Measurements from ENCODE around the gene PFDN5. TPM values are rescaled to one million over a fixed set of nuclear protein-coding genes. Genes with fewer than 3 reads are reported as not detected.

Gene PFDN5
- total RNA-seq, 3 donors from 2014 or later (not counting 1 experiment from before 2014, with no cell fraction given) = 365 to 450 (median 439) TPM

DNA sequence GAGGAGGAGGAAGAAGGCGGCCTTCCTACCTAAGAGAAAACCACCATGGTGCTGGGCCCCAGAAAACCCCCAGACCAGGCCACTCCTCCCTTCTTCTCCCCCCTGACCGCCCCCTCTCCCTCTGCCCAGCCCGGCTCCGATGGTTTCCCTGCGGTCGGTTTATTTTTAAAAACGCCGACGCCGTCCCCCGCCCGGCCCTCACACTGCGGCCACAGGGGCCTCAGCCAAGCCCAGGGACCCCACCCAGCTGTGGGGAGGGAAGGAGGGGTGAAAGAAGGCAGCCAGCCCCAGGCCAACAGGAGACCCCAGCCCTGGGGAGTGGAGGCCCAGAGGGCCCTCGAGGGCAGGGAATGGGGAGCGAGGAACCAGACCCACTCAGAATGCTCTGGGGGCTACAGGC is 37.4 kb downstream of the PFDN5 start:
- DNase-seq = no peak
- H3K4me1 ChIP-seq (ENCODE audit: control insufficient read depth, insufficient read depth, low read length) = peaks cover 9% of the 10 kb centered on the region
- H3K27ac ChIP-seq (ENCODE audit: low read length) = no peak overlapping the region
- Mint-ChIP-seq H3K27ac (no peak overlapping the region), H3K36me3 (no peaks in the 10 kb centered on the region), H3K4me1 (peaks cover 9 to 14% of the 10 kb centered on the region in 2 donors), H3K4me3 (no peak overlapping the region), H3K27me3 (ENCODE audit: low read depth in 2 of 2) (peaks cover 24 to 34% of the 10 kb centered on the region in 2 donors), H3K9me3 (no peaks in the 10 kb centered on the region)
- peaks cover 6% of the 10 kb centered on the region for H3K27me3 ChIP-seq (ENCODE audit: control insufficient read depth, insufficient read depth, low read length)
- WGBS (ENCODE audit: insufficient coverage) = 75% methylated on average over 14 of the region's 15 CpGs
- no peaks in the 10 kb centered on the region for H3K36me3 ChIP-seq (ENCODE audit: control insufficient read depth, insufficient read depth, low read length)
- TF ChIP-seq, protein P1, sequence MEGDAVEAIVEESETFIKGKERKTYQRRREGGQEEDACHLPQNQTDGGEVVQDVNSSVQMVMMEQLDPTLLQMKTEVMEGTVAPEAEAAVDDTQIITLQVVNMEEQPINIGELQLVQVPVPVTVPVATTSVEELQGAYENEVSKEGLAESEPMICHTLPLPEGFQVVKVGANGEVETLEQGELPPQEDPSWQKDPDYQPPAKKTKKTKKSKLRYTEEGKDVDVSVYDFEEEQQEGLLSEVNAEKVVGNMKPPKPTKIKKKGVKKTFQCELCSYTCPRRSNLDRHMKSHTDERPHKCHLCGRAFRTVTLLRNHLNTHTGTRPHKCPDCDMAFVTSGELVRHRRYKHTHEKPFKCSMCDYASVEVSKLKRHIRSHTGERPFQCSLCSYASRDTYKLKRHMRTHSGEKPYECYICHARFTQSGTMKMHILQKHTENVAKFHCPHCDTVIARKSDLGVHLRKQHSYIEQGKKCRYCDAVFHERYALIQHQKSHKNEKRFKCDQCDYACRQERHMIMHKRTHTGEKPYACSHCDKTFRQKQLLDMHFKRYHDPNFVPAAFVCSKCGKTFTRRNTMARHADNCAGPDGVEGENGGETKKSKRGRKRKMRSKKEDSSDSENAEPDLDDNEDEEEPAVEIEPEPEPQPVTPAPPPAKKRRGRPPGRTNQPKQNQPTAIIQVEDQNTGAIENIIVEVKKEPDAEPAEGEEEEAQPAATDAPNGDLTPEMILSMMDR (IDR thresholded peaks at IDR 0.05) = no peak
- no peak overlapping the region for H3K4me3 ChIP-seq (ENCODE audit: low read length)
- intact Hi-C loops (cut with micrococcal nuclease) = no loop called here
- no peaks in the 10 kb centered on the region for H3K9me3 ChIP-seq (ENCODE audit: control insufficient read depth, insufficient read depth, low read length)
- no peak for ATAC-seq

DNA sequence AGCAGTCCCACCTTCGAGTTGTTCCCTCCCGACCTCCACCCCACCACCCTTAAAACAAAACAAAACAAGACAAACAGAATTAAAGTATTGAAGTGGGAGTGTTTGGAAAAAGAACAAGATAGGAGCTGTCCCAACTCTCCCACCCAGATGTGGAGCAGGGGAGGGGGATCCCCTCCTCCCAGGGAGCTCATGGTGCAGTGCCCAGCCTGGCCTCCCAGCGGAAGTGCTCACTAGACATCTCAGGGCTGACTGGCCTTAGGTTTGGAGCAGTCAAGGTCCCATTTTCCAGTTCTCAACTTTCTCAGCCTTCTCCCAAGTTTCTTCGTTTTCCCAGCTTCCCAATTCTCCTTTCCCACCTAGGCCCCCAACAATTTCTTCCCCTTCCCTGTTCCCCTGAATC is 37.9 kb downstream of the PFDN5 start:
- peaks cover 7% of the 10 kb centered on the region for H3K27me3 ChIP-seq (ENCODE audit: control insufficient read depth, insufficient read depth, low read length)
- H3K27ac Mint-ChIP-seq = no peak overlapping the region
- WGBS (ENCODE audit: insufficient coverage) = 84% methylated on average over 2 of the region's 4 CpGs

DNA sequence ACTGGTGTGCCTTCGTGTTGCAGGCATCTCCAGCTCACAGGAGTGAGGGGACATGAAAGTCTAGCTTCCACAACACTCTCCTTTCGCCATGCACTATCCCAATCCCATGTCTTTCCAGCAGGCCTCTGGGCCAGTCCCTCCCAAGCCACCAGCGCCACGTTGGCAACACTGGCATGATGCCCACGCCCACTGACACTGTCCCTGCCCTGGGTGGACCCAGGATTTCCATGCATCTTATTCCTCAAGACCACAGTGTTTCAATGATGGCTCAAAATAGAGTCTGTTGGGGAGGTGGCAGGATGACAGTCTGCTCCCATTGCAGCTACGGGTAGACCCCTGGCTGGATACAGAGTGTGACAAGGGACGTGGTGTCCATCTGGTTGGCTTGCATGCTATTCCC is 38.5 kb downstream of the PFDN5 start:
- ATAC-seq = no peak
- Histone ChIP-seq H3K36me3 (ENCODE audit: control insufficient read depth, insufficient read depth, low read length) (no peaks in the 10 kb centered on the region), H3K27ac (ENCODE audit: low read length) (no peak overlapping the region), H3K4me3 (ENCODE audit: low read length) (no peak overlapping the region), H3K4me1 (ENCODE audit: control insufficient read depth, insufficient read depth, low read length) (peaks cover 14% of the 10 kb centered on the region), H3K27me3 (ENCODE audit: control insufficient read depth, insufficient read depth, low read length) (peaks cover 11% of the 10 kb centered on the region), H3K9me3 (ENCODE audit: control insufficient read depth, insufficient read depth, low read length) (no peaks in the 10 kb centered on the region)
- DNase-seq = no peak
- Mint-ChIP-seq H3K4me1 (peaks cover 16 to 21% of the 10 kb centered on the region in 2 donors), H3K27ac (no peak overlapping the region), H3K36me3 (no peaks in the 10 kb centered on the region), H3K27me3 (ENCODE audit: low read depth in 2 of 2) (peaks cover 24 to 38% of the 10 kb centered on the region in 2 donors), H3K9me3 (no peaks in the 10 kb centered on the region), H3K4me3 (no peak overlapping the region)
- intact Hi-C loops (cut with micrococcal nuclease) = no loop called here
- TF ChIP-seq, protein P1 (IDR thresholded peaks at IDR 0.05) = no peak
- 72% methylated on average over 7 of the region's 7 CpGs for WGBS (ENCODE audit: insufficient coverage)

More for the DNA sequence above, 37.9 kb downstream of the PFDN5 start:
- Mint-ChIP-seq H3K27me3 (ENCODE audit: low read depth in 2 of 2) (peaks cover 24 to 37% of the 10 kb centered on the region in 2 donors), H3K9me3 (no peaks in the 10 kb centered on the region), H3K36me3 (no peaks in the 10 kb centered on the region), H3K4me3 (no peak overlapping the region), H3K4me1 (peaks cover 14 to 19% of the 10 kb centered on the region in 2 donors)
- no peaks in the 10 kb centered on the region for H3K9me3 ChIP-seq (ENCODE audit: control insufficient read depth, insufficient read depth, low read length)
- DNase-seq (no peak), ATAC-seq (no peak)
- intact Hi-C loops (cut with micrococcal nuclease) = no loop called here
- TF ChIP-seq, protein P1 (IDR thresholded peaks at IDR 0.05) = no peak
- no peak overlapping the region for H3K4me3 ChIP-seq (ENCODE audit: low read length)
- H3K4me1 ChIP-seq (ENCODE audit: control insufficient read depth, insufficient read depth, low read length) = peaks cover 14% of the 10 kb centered on the region
- no peaks in the 10 kb centered on the region for H3K36me3 ChIP-seq (ENCODE audit: control insufficient read depth, insufficient read depth, low read length)
- H3K27ac ChIP-seq (ENCODE audit: low read length) = no peak overlapping the region

DNA sequence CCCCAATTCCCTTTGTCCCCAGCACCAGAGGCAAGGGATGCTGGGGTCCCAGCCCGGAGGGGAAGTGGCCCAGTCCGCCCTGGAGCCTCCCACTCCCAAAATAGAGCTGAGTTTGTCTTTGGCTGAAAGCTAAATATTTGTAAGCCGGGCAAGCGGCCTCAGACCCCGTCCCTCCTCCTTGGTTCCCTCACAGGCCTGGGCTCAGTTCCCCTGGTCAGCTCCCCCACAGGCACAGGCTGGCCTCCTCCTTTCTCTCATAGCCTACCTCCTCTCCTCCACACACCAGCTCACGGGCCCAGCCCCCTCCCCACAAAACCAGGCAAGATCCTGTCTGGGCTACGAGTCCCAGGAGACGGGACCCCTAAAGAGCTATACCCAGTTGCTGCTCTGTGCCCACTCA is 39.5 kb downstream of the PFDN5 start:
- Histone ChIP-seq H3K9me3 (ENCODE audit: control insufficient read depth, insufficient read depth, low read length) (no peaks in the 10 kb centered on the region), H3K4me3 (ENCODE audit: low read length) (no peak overlapping the region), H3K4me1 (ENCODE audit: control insufficient read depth, insufficient read depth, low read length) (peaks cover 14% of the 10 kb centered on the region), H3K36me3 (ENCODE audit: control insufficient read depth, insufficient read depth, low read length) (no peaks in the 10 kb centered on the region), H3K27ac (ENCODE audit: low read length) (no peak overlapping the region), H3K27me3 (ENCODE audit: control insufficient read depth, insufficient read depth, low read length) (peaks cover 11% of the 10 kb centered on the region)
- TF ChIP-seq, protein P1 (IDR thresholded peaks at IDR 0.05) = no peak
- intact Hi-C loops (cut with micrococcal nuclease) = no loop called here
- H3K9me3 Mint-ChIP-seq = no peaks in the 10 kb centered on the region
- H3K4me3 Mint-ChIP-seq = no peak overlapping the region
- H3K27me3 Mint-ChIP-seq (ENCODE audit: low read depth in 2 of 2) = peaks cover 24 to 35% of the 10 kb centered on the region in 2 donors
- H3K27ac Mint-ChIP-seq = no peak overlapping the region
- peaks cover 16 to 21% of the 10 kb centered on the region in 2 donors for H3K4me1 Mint-ChIP-seq
- DNase-seq = no peak
- no peaks in the 10 kb centered on the region for H3K36me3 Mint-ChIP-seq
- WGBS (ENCODE audit: insufficient coverage) = 91% methylated on average over 8 of the region's 8 CpGs
- ATAC-seq = no peak

Data from natural killer cell (primary cell).